GM19467 (cell line): Measurements from ENCODE around the gene ZNF561.
"Not testable (repeated sequence)": the region's sequence is repeated elsewhere in the genome, so short reads cannot be mapped to it uniquely, and the experiment has no call there.

Experiments
- ATAC-seq: cut with Tn5 transposase; IDR thresholded peaks from one replicate; pipeline ENCODE4 v1.9.1; 2021; ENCODE audit warnings: mild to moderate bottlenecking, moderate library complexity; ENCODE audit not compliant: unreplicated experiment

ZNF561 gene

GRCh38 chr19:9621156-9622037 lies at the start of gene ZNF561:
TSS of gene ZNF561 (minus strand) at chr19:9621232. CDS start at chr19:9619456, 1,776 bp downstream.
- ATAC-seq = peak; percentile 83

- no peak for ATAC-seq
Observed at GRCh38 chr19:9668544-9668943, 47.5 kb upstream of the ZNF561 start.

GRCh38 chr19:9667898-9668297 lies 46.9 kb upstream of the ZNF561 start:
- no peak for ATAC-seq

- no peak for ATAC-seq
Observed at GRCh38 chr19:9658769-9659168, 37.7 kb upstream of the ZNF561 start.

- ATAC-seq = not testable (repeated sequence)
Observed at GRCh38 chr19:9653066-9653555, 32.1 kb upstream of the ZNF561 start.

GRCh38 chr19:9651464-9651863 lies 30.4 kb upstream of the ZNF561 start:
- ATAC-seq = not testable (repeated sequence)

- ATAC-seq = no peak
Observed at GRCh38 chr19:9650345-9650744, 29.3 kb upstream of the ZNF561 start.

- ATAC-seq = no peak
Observed at GRCh38 chr19:9645472-9645871, 24.4 kb upstream of the ZNF561 start.

- no peak for ATAC-seq
Observed at GRCh38 chr19:9644472-9644871, 23.4 kb upstream of the ZNF561 start.

GRCh38 chr19:9641810-9642209 lies 20.8 kb upstream of the ZNF561 start:
- ATAC-seq = no peak

- ATAC-seq = no peak
Observed at GRCh38 chr19:9640956-9641355, 19.9 kb upstream of the ZNF561 start.

GRCh38 chr19:9636018-9636417 lies 15.0 kb upstream of the ZNF561 start:
- ATAC-seq = no peak

GRCh38 chr19:9627856-9628255 lies 6.8 kb upstream of the ZNF561 start:
- ATAC-seq = no peak

- ATAC-seq = no peak
Observed at GRCh38 chr19:9622531-9622930, 1.5 kb upstream of the ZNF561 start.

GRCh38 chr19:9620842-9621155 lies 233 bp downstream of the ZNF561 start:
- no peak for ATAC-seq

- ATAC-seq = no peak
Observed at GRCh38 chr19:9615844-9616243, 5.2 kb downstream of the ZNF561 start.

GRCh38 chr19:9610484-9611113 lies 10.4 kb downstream of the ZNF561 start:
- ATAC-seq = no peak

GRCh38 chr19:9608912-9609311 lies 12.1 kb downstream of the ZNF561 start:
- ATAC-seq = no peak

GRCh38 chr19:9597027-9597426 lies 24.0 kb downstream of the ZNF561 start:
- no peak for ATAC-seq

- ATAC-seq = no peak
Observed at GRCh38 chr19:9586764-9587163, 34.3 kb downstream of the ZNF561 start.

- ATAC-seq = peak; percentile 90
Observed at GRCh38 chr19:9584073-9584833, 36.8 kb downstream of the ZNF561 start, which contains the start of gene ZNF121. TSS of gene ZNF121 (minus strand) at chr19:9584504. CDS start at chr19:9568097, 16,407 bp downstream.
